GM15510 (cell line): ENCODE results near the gene MYL7.

Source experiments
- POLR2A ChIP-seq: IDR thresholded peaks from 3 replicates; pipeline ENCODE4 v1.6.1; 2011; ENCODE audit warnings: borderline replicate concordance; ENCODE audit not compliant: insufficient read length; ENCODE audit errors: extremely low read depth

MYL7 gene

GRCh38 chr7:44147026-44147991 is 6.2 kb upstream of the MYL7 start:
- TF ChIP-seq POLR2A: no peak

DNA sequence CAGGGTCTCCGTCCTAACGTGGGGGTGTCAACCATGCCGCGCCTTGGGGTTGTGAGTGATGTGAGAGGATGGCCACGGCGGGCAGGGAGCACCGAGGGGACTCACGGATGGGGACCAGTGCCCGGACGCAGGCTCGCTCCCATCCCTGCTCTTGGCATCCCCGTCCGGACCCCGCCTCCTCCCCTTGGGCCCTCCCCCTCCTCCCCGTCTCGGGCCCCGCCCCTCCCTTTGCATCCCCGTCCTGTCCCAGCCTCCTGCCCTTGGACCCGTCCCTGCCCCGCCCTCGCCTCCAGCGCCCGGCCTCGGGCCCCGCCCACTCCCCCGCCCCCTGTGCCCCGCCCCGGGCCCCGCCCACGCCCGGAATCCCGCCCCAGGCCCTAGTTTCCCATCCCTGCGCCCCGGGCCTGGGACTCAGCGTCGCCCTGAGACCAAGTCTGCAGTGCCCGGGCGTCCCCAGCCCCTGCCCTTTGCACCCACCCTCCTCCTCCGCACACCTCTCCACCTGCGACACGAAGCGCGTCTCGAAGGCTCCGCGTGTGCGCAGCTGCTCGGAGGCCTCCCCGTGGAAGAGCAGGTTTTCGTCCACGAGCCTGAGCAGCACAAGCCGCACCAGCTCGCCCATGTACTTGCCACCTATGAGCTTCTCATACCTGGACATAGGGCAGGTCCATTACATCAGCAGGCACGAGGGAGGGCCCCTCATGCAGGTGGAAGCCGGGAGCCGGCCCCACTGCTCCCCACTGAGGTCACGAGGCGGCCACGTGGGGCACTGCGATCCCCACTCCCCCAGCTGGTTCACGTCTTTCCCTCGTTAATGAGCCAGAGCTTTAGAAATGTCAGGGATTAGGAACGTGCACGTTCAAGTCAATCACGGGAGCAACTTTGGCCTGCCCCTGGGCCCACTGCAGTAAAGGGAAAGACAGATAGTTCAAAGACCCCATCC is 5.1 kb upstream of the MYL7 start:
- TF ChIP-seq POLR2A: no peak

DNA sequence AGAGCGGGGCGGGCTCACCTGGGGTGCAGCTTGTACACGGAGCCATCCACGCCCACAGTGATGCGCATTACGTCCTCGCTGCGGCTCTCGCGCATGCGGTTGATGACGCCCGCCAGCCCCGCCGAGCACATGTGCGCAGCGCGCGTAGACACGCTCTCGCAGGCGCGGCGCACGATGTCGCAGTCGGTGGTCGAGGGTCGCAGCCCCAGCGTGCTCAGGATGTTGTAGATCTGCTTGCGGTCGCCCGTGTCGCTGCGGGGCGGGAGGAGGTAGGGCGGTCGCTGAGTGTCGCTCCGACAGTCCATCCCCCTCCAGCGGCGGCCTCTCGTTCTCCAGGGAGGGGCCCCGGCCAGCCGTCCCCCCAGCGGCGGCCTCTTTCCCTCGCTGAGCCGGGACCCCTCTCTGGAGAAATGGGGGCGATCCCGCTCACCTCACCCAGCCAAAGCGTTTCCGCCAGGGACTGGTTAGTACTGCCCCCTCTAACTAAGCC is 4.4 kb upstream of the MYL7 start:
- TF ChIP-seq POLR2A: no peak

DNA sequence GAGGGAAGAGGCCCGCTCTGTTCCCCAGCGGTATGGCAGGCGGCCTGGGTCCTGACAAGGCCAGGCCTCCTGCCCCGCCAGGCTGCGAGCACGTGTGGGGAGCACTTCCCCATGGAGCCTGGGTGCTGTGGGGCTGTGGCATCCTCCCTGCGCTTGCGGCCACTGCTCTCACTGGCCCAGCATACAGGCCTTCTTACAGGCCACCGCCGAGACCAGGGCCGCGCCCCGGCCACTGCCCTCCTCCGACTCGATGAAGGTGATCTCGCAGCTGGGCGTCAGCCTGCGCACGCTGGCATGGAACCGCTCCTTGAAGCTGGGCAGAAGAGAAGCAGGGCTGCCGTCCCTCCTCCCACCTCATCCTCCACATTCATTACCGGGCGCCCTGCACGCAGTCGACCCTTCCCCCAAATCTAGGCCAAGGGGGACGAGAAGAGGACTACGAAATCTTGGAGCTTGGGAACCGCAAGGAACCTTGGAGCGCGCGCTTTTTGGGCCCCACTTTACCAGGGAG is 3.9 kb upstream of the MYL7 start:
- TF ChIP-seq POLR2A: no peak

DNA sequence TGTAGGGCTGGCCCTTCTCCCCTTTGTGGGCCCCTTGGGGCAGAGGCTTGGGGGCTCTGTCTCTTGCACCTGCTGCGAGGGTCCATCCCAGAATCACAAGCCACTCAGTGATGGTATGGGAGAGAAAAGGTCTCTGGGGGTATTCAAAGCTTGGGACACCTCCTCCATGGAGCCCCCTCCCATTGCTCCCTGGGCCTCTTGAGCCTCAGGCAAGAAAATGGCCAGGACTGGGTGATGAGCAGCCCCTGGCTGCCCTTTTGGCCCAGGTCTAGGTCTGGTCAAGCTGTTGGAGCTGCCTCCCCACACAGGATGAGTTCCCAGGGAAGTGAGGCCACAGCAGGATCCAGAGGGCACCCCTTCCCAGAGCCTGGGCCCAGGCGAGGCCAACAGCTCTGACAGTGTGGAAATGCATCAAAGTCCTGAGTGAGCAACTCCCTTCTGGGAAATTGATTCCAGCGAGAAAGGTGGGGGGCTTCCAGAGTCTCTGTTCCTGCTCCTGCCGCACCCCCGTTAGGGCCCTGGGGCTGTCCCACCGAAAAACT is 3.4 kb upstream of the MYL7 start:
- TF ChIP-seq POLR2A: no peak

- no peak for TF ChIP-seq POLR2A
Observed at GRCh38 chr7:44143646-44144250, 2.6 kb upstream of the MYL7 start.

DNA sequence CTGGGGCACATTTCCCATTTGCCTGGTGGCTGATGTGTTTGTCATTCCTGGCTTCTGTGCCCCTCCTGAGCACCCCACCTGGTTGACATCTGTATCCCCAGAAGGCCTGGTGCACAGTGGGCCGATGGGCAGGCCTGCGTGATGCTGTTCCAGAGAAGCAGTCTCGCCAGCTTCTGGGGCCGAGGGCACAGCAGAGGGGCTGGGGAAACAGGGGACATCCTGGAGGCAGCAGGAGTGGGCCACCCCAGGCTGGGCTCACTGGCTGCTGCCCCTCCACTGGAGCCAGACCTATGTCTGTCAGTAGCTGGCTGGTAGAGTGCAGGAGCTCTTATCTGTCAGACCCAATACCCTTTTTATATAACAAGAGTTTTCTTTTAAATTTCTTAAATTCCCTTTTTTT is 896 bp upstream of the MYL7 start:
- no peak for TF ChIP-seq POLR2A

DNA sequence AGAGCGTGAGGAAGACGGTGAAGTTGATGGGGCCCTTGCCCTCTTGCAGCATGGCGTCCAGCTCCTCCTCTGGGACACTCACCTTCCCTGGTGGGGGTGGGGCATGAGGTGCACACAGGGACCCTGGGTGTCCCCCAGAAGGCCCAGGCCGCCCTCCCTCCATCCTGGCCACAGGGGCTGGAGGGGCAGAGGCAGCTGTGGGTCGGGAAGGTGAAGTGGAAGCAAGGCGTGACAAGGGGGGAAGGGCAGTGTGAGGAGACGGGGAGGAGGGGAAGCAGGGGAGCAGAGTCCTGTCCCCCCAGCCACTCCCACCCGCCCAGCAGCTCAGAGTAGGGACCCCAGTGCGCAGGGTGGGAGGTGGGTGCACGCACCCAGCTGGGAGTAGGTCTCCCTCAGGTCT is 791 bp downstream of the MYL7 start:
- TF ChIP-seq POLR2A: no peak

DNA sequence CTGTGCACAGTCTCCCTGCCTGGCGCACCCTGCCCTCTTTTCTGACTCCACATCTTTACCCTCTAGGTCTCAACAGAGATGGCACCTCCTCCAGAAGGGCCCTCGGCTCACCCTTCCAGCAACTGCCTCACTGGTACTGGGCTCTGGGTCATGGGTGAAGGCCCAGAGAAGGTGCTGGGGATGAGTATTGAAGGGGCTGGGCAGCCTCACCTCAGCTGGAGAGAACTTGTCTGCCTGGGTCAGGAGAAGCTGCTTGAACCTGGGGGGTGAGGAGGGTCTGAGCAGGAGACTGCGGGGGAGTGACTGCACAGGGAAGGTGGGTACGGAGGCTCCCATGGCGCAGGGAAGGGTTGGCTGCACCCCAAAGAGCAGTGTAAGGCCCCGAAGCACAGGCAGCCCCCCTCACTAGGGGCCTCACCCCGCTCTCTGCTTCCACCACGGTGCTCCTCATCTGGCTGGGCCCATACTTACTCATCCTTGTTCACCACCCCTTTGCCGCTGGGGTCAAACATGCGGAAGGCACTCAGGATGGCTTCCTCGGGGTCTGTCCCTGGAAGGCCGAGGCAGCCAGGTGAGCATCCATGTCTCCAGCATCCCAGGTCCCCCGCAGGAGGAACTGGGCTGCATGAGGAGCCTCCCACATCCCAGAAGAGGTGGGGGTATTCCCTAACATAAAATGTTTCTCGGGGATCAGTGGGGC is 1.7 kb downstream of the MYL7 start:
- no peak for TF ChIP-seq POLR2A

DNA sequence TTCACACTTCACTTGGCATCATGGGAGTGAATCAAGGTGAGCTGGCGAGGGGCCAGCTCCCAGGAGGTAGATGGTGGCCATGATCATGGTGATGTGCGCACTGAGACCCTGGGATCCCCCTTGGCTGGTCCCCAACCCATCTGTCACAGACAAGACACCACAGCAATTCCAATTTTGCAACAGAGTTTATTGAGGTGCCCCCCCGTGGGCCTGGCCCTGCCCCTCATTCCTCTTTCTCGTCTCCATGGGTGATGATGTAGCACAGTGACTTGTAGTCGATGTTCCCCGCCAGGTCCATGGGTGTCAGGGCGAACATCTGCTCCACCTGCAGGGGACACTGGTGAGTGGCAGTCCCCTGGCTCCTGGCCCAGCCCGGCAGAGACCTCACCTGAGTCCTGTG is 2.4 kb downstream of the MYL7 start:
- no peak for TF ChIP-seq POLR2A

- no peak for TF ChIP-seq POLR2A
Observed at GRCh38 chr7:44136731-44137130, 4.4 kb downstream of the MYL7 start.

DNA sequence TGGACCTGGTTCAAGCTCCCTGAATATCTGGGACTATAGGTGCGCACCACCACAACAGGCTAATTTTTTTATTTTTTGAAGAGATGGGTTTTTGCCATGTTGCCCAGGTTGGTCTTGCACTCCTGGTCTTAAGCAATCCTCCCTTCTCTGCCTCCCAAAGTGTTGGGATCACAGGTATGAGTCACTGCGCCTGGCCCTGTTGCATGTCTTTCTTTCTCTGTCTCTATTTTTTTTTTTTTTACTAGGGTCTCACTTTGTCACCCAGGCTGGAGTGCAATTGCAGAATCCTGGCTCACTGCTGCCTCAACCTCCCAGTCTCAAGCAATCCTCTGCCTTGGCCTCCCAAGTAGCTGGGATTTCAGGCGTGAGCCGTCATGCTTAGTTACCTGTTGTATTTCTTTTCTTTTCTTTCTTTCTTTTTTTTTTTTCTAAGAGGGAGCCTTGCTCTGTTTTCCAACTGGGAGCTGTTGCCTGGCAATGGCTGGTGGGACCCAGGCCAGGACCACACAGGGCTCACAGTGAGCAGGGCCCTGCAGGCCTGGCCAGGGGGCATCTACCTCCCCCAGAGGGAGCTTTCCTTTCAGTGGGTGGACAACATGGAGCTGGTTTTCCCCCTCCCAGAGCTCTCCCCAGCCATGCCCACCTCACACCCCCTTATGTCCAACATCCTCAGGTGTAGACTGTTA is 6.0 kb downstream of the MYL7 start:
- no peak for TF ChIP-seq POLR2A

- no peak for TF ChIP-seq POLR2A
Observed at GRCh38 chr7:44133295-44133694, 7.8 kb downstream of the MYL7 start.
